Nephron (organoid): ENCODE measurements around the gene PRG2.
"Not testable (repeated sequence)": the region's sequence is repeated elsewhere in the genome, so short reads cannot be mapped to it uniquely, and the experiment has no call there.

Experiments
- H3K27ac Mint-ChIP-seq, 3 experiments: 2 replicates each; pipeline ENCODE4 v1.8.0; 2020; ENCODE audit warnings: mixed read lengths in 3 of 3, mild to moderate bottlenecking in 2 of 3, moderate library complexity in 1 of 3
- H3K27me3 Mint-ChIP-seq: 2 replicates; pipeline ENCODE4 v1.8.0; 2021; ENCODE audit warnings: low read depth, mild to moderate bottlenecking, moderate library complexity, mixed read lengths
- H3K36me3 Mint-ChIP-seq: 2 replicates; pipeline ENCODE4 v1.8.0; 2020; ENCODE audit warnings: low read depth, mixed read lengths
- H3K4me1 Mint-ChIP-seq: 2 replicates; pipeline ENCODE4 v1.8.0; 2020; ENCODE audit warnings: mixed read lengths
- H3K4me3 Mint-ChIP-seq, 3 experiments: 2 replicates each; pipeline ENCODE4 v1.8.0; 2020; ENCODE audit warnings: mild to moderate bottlenecking in 3 of 3, mixed read lengths in 3 of 3, moderate library complexity in 2 of 3
- H3K9me3 Mint-ChIP-seq: 2 replicates; pipeline ENCODE4 v1.8.0; 2020; ENCODE audit warnings: mixed read lengths
- TF ChIP-seq, protein P1 (sequence below), 3 experiments: fragments of 200-600 bp; sonication (generic); IDR thresholded peaks; one replicate each; pipeline ENCODE4 v1.5.0; 2021; ENCODE audit warnings: antibody characterized with exemption in 3 of 3; ENCODE audit not compliant: unreplicated experiment in 3 of 3

Gene PRG2

GRCh38 chr11:57364851-57365660 is 25.4 kb downstream of the PRG2 start:
- no peak overlapping the region for H3K27ac Mint-ChIP-seq
- no peaks in the 10 kb centered on the region for H3K36me3 Mint-ChIP-seq
- TF ChIP-seq, protein P1, sequence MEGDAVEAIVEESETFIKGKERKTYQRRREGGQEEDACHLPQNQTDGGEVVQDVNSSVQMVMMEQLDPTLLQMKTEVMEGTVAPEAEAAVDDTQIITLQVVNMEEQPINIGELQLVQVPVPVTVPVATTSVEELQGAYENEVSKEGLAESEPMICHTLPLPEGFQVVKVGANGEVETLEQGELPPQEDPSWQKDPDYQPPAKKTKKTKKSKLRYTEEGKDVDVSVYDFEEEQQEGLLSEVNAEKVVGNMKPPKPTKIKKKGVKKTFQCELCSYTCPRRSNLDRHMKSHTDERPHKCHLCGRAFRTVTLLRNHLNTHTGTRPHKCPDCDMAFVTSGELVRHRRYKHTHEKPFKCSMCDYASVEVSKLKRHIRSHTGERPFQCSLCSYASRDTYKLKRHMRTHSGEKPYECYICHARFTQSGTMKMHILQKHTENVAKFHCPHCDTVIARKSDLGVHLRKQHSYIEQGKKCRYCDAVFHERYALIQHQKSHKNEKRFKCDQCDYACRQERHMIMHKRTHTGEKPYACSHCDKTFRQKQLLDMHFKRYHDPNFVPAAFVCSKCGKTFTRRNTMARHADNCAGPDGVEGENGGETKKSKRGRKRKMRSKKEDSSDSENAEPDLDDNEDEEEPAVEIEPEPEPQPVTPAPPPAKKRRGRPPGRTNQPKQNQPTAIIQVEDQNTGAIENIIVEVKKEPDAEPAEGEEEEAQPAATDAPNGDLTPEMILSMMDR (IDR thresholded peaks at IDR 0.05; ENCODE audit: unreplicated experiment in 3 of 3): no peak
- H3K4me1 Mint-ChIP-seq: peaks cover 1% of the 10 kb centered on the region
- H3K27me3 Mint-ChIP-seq: no peaks in the 10 kb centered on the region
- no peaks in the 10 kb centered on the region for H3K9me3 Mint-ChIP-seq
- no peak overlapping the region for H3K4me3 Mint-ChIP-seq

DNA sequence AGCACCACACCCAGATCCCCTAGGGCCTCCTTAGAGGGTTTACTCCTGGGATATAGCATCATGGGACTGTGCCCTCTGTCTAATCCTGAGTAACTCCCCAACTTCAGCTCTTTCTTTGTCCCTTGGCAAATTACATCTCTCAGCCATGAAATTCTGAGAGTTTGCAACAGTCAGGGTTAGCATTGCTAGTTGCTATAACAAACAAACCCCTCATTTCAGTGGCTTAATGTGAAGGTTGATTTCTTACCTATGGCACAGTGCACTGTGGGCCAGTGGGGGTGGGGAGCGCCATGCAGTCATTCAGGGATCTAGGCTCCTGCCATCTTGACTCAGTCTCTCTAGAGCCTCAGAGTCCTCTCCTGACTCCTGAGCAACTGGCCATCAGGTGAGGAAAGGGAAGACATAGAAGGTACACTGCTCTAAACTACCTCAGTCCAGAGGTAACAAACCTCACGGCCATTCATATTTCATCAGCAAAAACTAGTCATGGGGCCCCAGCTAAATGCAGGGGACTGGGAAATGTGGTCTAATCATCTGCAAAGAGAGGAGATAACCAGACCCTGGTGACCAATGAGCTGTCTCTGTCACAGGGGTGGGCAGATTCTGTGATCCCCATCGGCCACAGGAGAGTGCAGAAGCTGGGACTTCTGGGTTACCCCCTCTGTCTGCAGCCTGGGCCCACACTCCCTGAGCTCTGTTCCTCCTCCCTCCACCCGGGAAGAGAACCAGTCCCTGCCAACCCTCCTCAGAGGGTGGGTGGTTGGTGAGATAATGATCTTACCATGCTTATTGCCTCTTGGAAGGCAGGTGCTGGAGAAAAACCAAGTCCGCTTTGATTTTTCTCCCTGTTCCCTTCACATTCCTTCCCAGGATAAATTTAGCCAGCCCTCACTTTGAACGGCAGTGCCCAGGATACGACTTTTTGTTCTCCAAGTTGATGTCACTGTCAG is 27.0 kb downstream of the PRG2 start:
- peaks cover 14% of the 10 kb centered on the region for H3K4me1 Mint-ChIP-seq
- H3K27ac Mint-ChIP-seq: no peak overlapping the region

DNA sequence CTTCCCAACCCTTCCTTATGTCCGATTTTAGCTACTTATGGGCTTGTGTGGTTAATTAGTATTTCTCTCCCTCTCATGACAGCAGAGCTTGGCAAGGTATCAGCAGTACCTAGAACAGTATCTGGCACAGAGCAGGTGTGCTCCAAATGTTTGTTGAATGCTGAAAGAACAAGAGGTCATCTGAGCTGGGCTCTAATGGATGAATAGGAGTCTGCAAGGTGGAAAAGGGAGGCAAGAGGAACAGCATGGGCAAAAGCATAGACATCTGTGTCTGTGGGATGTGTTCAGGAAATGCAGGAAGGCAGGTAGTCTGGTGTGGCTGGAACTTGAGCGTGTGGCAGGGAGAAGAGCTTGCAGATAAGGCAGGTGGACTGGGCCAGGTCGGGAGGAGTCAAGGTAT is 28.5 kb downstream of the PRG2 start:
- Mint-ChIP-seq H3K9me3 (no peaks in the 10 kb centered on the region), H3K27me3 (peaks cover 7% of the 10 kb centered on the region), H3K4me3 (no peak overlapping the region), H3K27ac (no peak overlapping the region), H3K4me1 (peaks cover 23% of the 10 kb centered on the region), H3K36me3 (no peaks in the 10 kb centered on the region)
- TF ChIP-seq, protein P1 (IDR thresholded peaks at IDR 0.05; ENCODE audit: unreplicated experiment in 3 of 3): no peak

More for the DNA sequence above, 27.0 kb downstream of the PRG2 start:
- Mint-ChIP-seq H3K27me3 (peaks cover 7% of the 10 kb centered on the region), H3K9me3 (no peaks in the 10 kb centered on the region), H3K36me3 (no peaks in the 10 kb centered on the region), H3K4me3 (no peak overlapping the region)
- TF ChIP-seq, protein P1 (IDR thresholded peaks at IDR 0.05; ENCODE audit: unreplicated experiment in 3 of 3): no peak

DNA sequence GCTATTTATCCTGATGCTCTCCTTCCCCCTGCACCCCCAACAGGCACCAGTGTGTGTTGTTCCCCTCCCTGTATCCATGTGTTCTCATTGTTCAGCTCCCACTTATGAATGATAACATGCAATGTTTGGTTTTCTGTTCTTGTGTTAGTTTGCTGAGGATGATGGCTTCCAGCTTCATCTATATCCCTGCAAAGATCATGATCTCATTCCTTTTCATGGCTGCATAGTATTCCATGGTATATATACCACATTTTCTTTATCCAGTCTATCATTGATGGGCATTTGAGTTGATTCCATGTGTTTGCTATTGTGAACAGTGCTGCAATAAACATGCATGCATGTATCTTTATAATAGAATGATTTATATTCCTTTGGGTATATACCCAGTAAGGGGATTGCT is 29.0 kb downstream of the PRG2 start:
- not testable (repeated sequence) for H3K9me3 Mint-ChIP-seq, H3K4me3 Mint-ChIP-seq, H3K27me3 Mint-ChIP-seq, H3K36me3 Mint-ChIP-seq, H3K27ac Mint-ChIP-seq
- H3K4me1 Mint-ChIP-seq: peaks cover 23% of the 10 kb centered on the region

- peaks cover 23% of the 10 kb centered on the region for H3K4me1 Mint-ChIP-seq
- H3K27me3 Mint-ChIP-seq: peaks cover 10% of the 10 kb centered on the region
- H3K36me3 Mint-ChIP-seq: no peaks in the 10 kb centered on the region
- H3K27ac Mint-ChIP-seq: no peak overlapping the region
- TF ChIP-seq, protein P1 (IDR thresholded peaks at IDR 0.05; ENCODE audit: unreplicated experiment in 3 of 3): no peak
- H3K4me3 Mint-ChIP-seq: no peak overlapping the region
- no peaks in the 10 kb centered on the region for H3K9me3 Mint-ChIP-seq
Measured at GRCh38 chr11:57360991-57361390, 29.5 kb downstream of the PRG2 start.

DNA sequence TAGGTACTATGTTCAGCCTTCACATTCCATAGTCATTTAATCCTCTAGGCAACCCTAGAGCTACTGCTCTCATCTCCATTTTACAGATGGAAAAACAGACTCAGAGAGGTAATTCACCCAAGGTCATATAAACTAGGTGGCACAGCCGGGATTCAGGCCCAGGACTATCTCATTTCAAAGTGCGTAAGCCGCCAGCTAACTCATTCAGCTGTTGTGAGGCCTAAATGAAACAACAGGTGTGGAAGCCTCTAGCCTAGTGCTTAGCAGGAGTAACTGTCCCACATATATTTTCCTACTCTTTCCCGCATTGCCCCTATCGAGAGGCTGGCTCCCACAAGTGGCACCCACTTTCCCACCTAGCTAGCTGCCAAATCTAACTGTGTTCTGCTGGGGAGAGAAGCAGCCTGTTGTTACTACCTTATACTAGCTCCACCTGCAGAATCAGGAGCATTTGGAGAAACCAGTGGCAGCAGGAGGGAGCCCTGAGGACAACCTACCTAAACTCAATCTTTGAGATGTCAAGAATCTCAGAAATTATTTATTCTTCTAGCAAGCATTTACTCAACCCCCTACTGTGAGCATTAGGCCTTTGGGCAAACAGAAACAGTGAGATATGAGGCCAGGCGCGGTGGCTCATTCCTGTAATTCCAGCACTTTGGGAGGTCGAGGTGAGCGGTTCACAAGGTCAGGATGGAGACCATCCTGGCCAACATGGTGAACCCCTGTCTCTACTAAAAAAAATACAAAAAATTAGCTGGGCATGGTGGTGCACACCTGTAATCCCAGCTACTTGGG is 30.4 kb downstream of the PRG2 start:
- H3K36me3 Mint-ChIP-seq: no peaks in the 10 kb centered on the region
- H3K4me1 Mint-ChIP-seq: peaks cover 23% of the 10 kb centered on the region
- no peaks in the 10 kb centered on the region for H3K9me3 Mint-ChIP-seq
- TF ChIP-seq, protein P1 (IDR thresholded peaks at IDR 0.05; ENCODE audit: unreplicated experiment in 3 of 3): no peak
- no peak overlapping the region for H3K4me3 Mint-ChIP-seq
- no peak overlapping the region for H3K27ac Mint-ChIP-seq
- peaks cover 10% of the 10 kb centered on the region for H3K27me3 Mint-ChIP-seq
